Natural killer cell (primary cell): Measurements from ENCODE around the gene NHS. TPM values are rescaled to one million over a fixed set of nuclear protein-coding genes. Genes with fewer than 3 reads are reported as not detected.

Source experiments
- ATAC-seq, 3 donors: fragments of 150-1000 bp in 2 of 3; fragments of 200-7000 bp in 1 of 3; cut with Tn5 transposase; 1 replicate in 1 of 3; 2 replicates in 2 of 3; pipeline ENCODE4 v1.10.0; 2021; ENCODE audit warnings: mild to moderate bottlenecking in 2 of 3, moderate library complexity in 2 of 3
- DNase-seq, 2 donors: peaks; one replicate each; pipeline versions ENCODE4 v3.0.0 to v3.0.0-alpha.2; 2013 to 2021; ENCODE audit warnings: mixed read lengths in 1 of 2
- H3K27ac ChIP-seq: one replicate; pipeline ENCODE4 v1.5.1; 2013; ENCODE audit warnings: mild to moderate bottlenecking, low read length
- H3K27me3 ChIP-seq: one replicate; pipeline ENCODE4 v1.6.1; 2013; ENCODE audit warnings: low read length; ENCODE audit not compliant: control insufficient read depth, insufficient read depth
- H3K36me3 ChIP-seq: one replicate; pipeline ENCODE4 v1.6.1; 2013; ENCODE audit warnings: low read length; ENCODE audit not compliant: control insufficient read depth, insufficient read depth
- H3K4me1 ChIP-seq: one replicate; pipeline ENCODE4 v1.6.1; 2013; ENCODE audit warnings: low read length; ENCODE audit not compliant: control insufficient read depth, insufficient read depth
- H3K4me3 ChIP-seq: one replicate; pipeline ENCODE4 v1.5.1; 2013; ENCODE audit warnings: low read length
- H3K9me3 ChIP-seq: one replicate; pipeline ENCODE4 v1.6.1; 2013; ENCODE audit warnings: low read length; ENCODE audit not compliant: control insufficient read depth, insufficient read depth
- H3K27ac Mint-ChIP-seq, 2 donors: one replicate each; pipeline ENCODE4 v1.8.0; 2022; ENCODE audit warnings: mild to moderate bottlenecking in 2 of 2, mixed read lengths in 2 of 2, moderate library complexity in 1 of 2
- H3K27me3 Mint-ChIP-seq, 2 donors: one replicate each; pipeline ENCODE4 v1.8.0; 2022; ENCODE audit warnings: low read depth in 2 of 2, mixed read lengths in 2 of 2
- H3K36me3 Mint-ChIP-seq: one replicate; pipeline ENCODE4 v1.8.0; 2022; ENCODE audit warnings: mixed read lengths
- H3K4me1 Mint-ChIP-seq, 2 donors: one replicate each; pipeline ENCODE4 v1.8.0; 2022; ENCODE audit warnings: mixed read lengths in 2 of 2
- H3K4me3 Mint-ChIP-seq: one replicate; pipeline ENCODE4 v1.8.0; 2022; ENCODE audit warnings: mild to moderate bottlenecking, moderate library complexity, mixed read lengths
- H3K9me3 Mint-ChIP-seq, 2 donors: one replicate each; pipeline ENCODE4 v1.8.0; 2022; ENCODE audit warnings: mixed read lengths in 2 of 2
- CTCF ChIP-seq: fragments of 200-600 bp; IDR thresholded peaks from one replicate; pipeline ENCODE4 v1.8.0; 2022; ENCODE audit warnings: antibody characterized with exemption
- WGBS: methylation state at CpG from one replicate; pipeline ENCODE4 v1.1.7; 2013; ENCODE audit warnings: missing lambda C conversion rate; ENCODE audit not compliant: insufficient coverage; 5-methylcytosine and 5-hydroxymethylcytosine counted together
- intact Hi-C: fragments of 100-400 bp; cut with micrococcal nuclease; formaldehyde crosslinking; loops from one replicate; pipeline ENCODE4 v1.14.2; 2022
- total RNA-seq, 4 donors: library from RNA; stranded (reverse); fragments of 120-200 nt in 1 of 4; gene quantifications; one replicate each; pipeline versions ENCODE4 v1.2.3 to v1.2.4, GENCODE V29; 2013 to 2022

The NHS gene
- total RNA-seq, 3 donors from 2014 or later (not counting 1 experiment from before 2014, with no cell fraction given) = 0.05 to 0.28 TPM; not detected in 1

- H3K36me3 ChIP-seq = no peaks in the 10 kb centered on the region
- H3K27ac ChIP-seq = no peak overlapping the region
- Mint-ChIP-seq H3K4me3 (no peak overlapping the region), H3K9me3 (no peaks in the 10 kb centered on the region), H3K27me3 (peaks cover 5 to 39% of the 10 kb centered on the region in 2 donors), H3K27ac (no peak overlapping the region), H3K4me1 (no peaks in the 10 kb centered on the region), H3K36me3 (no peaks in the 10 kb centered on the region)
- WGBS = 88% methylated on average over 8 of the region's 9 CpGs
- no peaks in the 10 kb centered on the region for H3K27me3 ChIP-seq
- no peak for ATAC-seq
- intact Hi-C loops = no loop called here
- DNase-seq = no peak
- no peaks in the 10 kb centered on the region for H3K9me3 ChIP-seq
- no peak for TF ChIP-seq CTCF
- H3K4me3 ChIP-seq = no peak overlapping the region
- H3K4me1 ChIP-seq = no peaks in the 10 kb centered on the region
These were observed 4.8 kb upstream of the NHS start for GRCh38 chrX:17370191-17370590.

GRCh38 chrX:17372052-17372451 is 2.9 kb upstream of the NHS start:
- 97% methylated on average over 6 of the region's 8 CpGs for WGBS

GRCh38 chrX:17373337-17373736 is 1.7 kb upstream of the NHS start:
- Histone ChIP-seq H3K4me1 (no peaks in the 10 kb centered on the region), H3K9me3 (no peaks in the 10 kb centered on the region), H3K27ac (no peak overlapping the region), H3K36me3 (no peaks in the 10 kb centered on the region), H3K27me3 (peaks cover 3% of the 10 kb centered on the region), H3K4me3 (no peak overlapping the region)
- DNase-seq = no peak
- intact Hi-C loops = no loop called here
- no peak for TF ChIP-seq CTCF
- WGBS = 80% methylated on average over 1 of the region's 3 CpGs
- H3K27me3 Mint-ChIP-seq = peaks cover 17 to 33% of the 10 kb centered on the region in 2 donors
- H3K9me3 Mint-ChIP-seq = no peaks in the 10 kb centered on the region
- no peak for ATAC-seq
- no peaks in the 10 kb centered on the region for H3K36me3 Mint-ChIP-seq
- no peaks in the 10 kb centered on the region for H3K4me1 Mint-ChIP-seq
- H3K4me3 Mint-ChIP-seq = no peak overlapping the region
- no peak overlapping the region for H3K27ac Mint-ChIP-seq

More at GRCh38 chrX:17372052-17372451, 2.9 kb upstream of the NHS start:
- peaks cover 3% of the 10 kb centered on the region for H3K27me3 ChIP-seq
- Mint-ChIP-seq H3K9me3 (no peaks in the 10 kb centered on the region), H3K4me3 (no peak overlapping the region), H3K4me1 (no peaks in the 10 kb centered on the region), H3K27me3 (peaks cover 8 to 33% of the 10 kb centered on the region in 2 donors), H3K27ac (no peak overlapping the region), H3K36me3 (no peaks in the 10 kb centered on the region)
- intact Hi-C loops = no loop called here
- H3K4me1 ChIP-seq = no peaks in the 10 kb centered on the region
- no peak overlapping the region for H3K27ac ChIP-seq
- no peak overlapping the region for H3K4me3 ChIP-seq
- no peak for TF ChIP-seq CTCF
- no peaks in the 10 kb centered on the region for H3K9me3 ChIP-seq
- DNase-seq (no peak), ATAC-seq (no peak)
- no peaks in the 10 kb centered on the region for H3K36me3 ChIP-seq

- Histone ChIP-seq H3K27me3 (peaks cover 3% of the 10 kb centered on the region), H3K27ac (no peak overlapping the region), H3K36me3 (no peaks in the 10 kb centered on the region), H3K9me3 (no peaks in the 10 kb centered on the region), H3K4me1 (no peaks in the 10 kb centered on the region), H3K4me3 (no peak overlapping the region)
- H3K27me3 Mint-ChIP-seq = peaks cover 22% of the 10 kb centered on the region in 2 donors
- ATAC-seq (no peak), DNase-seq (no peak)
- WGBS = 0% methylated on average over 18 of the region's 18 CpGs
- H3K9me3 Mint-ChIP-seq = no peaks in the 10 kb centered on the region
- intact Hi-C loops = no loop called here
- no peak overlapping the region for H3K4me3 Mint-ChIP-seq
- H3K4me1 Mint-ChIP-seq = no peaks in the 10 kb centered on the region
- H3K36me3 Mint-ChIP-seq = no peaks in the 10 kb centered on the region
- no peak for TF ChIP-seq CTCF
- no peak overlapping the region for H3K27ac Mint-ChIP-seq
These were observed 302 bp downstream of the NHS start for GRCh38 chrX:17375367-17375636.
